ENCODE measurements around the gene ANKRD13A.

DNA sequence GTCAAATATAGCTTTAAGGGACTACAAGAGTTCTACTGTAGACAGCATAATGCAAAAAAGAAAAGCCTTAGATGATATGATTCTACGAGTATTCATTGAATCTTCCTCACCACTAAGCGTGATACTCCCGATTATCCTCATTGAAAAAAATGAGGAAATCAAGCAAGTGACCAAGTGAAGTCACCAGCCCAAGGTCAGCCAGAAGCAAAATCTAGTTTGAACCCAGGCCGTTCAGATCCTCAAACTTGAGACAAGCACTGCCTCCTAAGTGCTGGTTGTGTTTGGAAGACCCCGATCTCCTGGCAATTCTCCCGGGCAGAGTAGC, 3.9 kb upstream of the ANKRD13A start:
- TF ChIP-seq, protein P1, sequence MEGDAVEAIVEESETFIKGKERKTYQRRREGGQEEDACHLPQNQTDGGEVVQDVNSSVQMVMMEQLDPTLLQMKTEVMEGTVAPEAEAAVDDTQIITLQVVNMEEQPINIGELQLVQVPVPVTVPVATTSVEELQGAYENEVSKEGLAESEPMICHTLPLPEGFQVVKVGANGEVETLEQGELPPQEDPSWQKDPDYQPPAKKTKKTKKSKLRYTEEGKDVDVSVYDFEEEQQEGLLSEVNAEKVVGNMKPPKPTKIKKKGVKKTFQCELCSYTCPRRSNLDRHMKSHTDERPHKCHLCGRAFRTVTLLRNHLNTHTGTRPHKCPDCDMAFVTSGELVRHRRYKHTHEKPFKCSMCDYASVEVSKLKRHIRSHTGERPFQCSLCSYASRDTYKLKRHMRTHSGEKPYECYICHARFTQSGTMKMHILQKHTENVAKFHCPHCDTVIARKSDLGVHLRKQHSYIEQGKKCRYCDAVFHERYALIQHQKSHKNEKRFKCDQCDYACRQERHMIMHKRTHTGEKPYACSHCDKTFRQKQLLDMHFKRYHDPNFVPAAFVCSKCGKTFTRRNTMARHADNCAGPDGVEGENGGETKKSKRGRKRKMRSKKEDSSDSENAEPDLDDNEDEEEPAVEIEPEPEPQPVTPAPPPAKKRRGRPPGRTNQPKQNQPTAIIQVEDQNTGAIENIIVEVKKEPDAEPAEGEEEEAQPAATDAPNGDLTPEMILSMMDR (conservative IDR thresholded peaks at IDR 0.05; ENCODE audit: low read depth, low read length): no peak
- no peak for TF ChIP-seq EZH2 (IDR thresholded peaks at IDR 0.05; ENCODE audit: low read length, unreplicated experiment)
